ENCODE measurements around the gene DIP2C.
"Not testable (repeated sequence)": the region's sequence is repeated elsewhere in the genome, so short reads cannot be mapped to it uniquely, and the experiment has no call there.

Gene DIP2C

DNA sequence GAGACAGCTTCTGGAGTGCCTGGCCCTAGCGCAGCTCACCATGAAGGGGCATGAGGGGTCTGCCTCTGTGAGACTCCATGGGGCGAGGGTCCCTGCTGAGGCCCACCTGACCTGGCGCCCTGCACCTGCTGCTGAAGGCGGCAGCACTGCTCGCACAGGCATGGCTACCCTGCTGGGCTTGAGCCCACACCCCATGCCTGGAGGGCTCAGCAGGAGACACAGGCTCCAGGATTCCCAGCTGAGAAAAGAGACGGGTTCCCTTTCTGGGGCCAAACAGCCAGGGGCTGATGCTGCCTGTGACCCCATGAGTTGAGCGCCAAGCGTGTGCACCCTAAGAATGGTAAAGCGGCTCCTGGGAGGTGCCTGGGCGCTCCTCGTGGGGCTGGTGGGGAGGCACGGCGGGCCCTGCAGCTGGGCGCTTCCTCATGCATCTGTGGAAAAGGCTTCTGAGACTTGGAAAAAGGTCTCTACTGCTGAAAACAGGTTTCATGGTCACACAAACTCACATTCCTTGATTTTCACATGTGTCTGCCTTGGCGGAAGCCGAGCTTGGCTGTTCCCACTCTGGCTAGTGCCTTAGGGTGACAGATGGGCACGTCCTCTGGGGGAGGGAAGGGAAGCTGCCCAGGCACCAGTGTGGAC lies 320.8 kb downstream of the DIP2C start:
- no peak for DNase-seq

GRCh38 chr10:368107-368506 lies 321.4 kb downstream of the DIP2C start:
- not testable (repeated sequence) for DNase-seq

DNA sequence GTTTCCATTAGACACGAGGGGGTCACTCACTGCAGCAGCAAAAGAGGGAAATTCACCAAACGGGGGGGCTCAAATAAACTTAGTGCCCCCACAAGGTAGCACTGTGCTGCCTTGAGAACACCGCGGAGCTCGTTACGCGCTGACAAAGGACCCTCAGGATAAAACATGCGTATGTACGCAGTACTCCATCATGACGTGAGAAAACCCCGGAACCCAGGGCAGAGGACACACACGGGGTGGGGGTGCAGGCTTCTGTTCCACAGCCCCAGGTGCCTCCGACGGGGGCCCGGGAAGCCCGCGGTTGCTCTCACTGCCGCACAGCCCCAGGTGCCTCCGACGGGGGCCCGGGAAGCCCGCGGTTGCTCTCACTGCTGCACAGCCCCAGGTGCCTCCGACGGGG lies 321.8 kb downstream of the DIP2C start:
- DNase-seq, result no peak

- no peak for DNase-seq
Measured at GRCh38 chr10:366186-366585, 323.3 kb downstream of the DIP2C start.

GRCh38 chr10:364267-364775 lies 325.1 kb downstream of the DIP2C start:
- no peak for DNase-seq

DNA sequence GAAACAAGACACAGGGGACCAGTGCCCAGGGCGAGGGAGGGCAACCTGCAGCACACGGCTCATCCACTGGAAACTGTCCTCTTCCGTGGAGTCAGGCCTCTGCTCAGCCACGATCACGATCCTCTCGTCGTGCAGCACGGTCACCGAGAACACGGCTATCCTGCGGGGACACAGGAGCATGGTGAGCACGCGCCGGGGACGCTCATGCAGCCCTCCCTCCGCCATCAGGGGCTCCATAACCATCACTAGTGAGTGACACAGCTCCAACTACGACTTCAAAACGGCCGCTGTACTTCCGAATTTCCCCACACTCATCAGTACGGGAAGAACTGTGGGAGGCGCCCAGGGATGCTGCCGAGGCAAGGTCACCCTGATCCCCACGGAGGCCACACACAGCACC lies 326.3 kb downstream of the DIP2C start:
- DNase-seq, result no peak

- no peak for DNase-seq
Measured at GRCh38 chr10:361203-362081, 328.0 kb downstream of the DIP2C start.

DNA sequence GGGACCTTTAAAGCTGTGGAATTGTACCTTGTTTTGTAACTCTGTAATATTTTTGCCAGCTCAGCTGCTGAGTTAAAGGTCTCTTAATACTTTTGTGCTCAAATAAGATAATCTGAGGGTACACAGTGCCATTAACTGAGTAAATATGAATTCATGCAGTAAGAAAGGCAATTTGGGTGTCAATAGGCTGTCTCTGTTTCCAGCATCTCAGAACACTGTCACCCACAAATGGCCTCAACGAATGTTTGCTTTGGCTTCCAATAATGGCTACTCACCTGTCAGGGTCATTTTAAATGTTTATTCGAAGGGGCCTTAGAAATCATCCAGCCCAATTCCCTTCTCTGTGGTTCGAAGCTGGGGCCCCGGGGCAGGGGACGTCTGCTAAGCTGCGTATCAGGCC lies 328.8 kb downstream of the DIP2C start:
- DNase-seq, result no peak

- no peak for DNase-seq
Measured at GRCh38 chr10:359762-360161, 329.7 kb downstream of the DIP2C start.

- DNase-seq, result no peak
Measured at GRCh38 chr10:359093-359492, 330.4 kb downstream of the DIP2C start.

DNA sequence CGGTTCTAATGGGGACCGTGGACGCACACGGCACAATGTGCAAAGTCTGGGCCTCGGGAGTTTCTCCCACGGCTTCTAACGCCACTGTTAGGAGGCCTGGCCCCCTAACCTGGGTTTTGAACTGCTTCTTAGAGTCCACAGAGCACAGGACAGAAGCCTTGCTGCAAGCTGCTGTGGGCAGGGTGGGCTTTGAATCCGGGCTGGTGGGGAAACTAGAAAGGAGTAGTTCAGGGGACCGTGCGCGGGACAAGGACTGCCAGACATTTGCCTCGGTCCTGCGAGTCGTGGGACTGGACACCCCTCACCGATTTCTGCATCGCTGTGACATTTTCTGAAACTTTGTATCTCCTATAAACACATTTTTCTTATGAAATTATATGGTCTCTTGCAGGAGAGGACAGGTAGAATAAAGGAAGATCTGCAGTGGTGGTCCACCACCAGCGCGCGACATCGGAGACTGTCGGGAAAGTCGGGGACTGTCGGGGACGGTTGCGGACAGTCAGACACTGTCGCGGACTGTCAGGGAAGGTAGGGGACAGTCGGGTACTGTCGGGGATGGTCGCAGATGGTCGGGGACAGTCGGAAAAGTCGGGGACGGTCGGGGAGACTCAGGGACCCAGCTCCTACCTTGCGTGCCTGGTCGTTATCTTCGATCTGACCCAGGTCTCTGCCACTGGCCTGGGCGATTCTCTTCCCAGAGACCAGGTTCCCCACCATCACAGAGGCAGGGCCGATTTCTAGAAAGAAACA lies 332.1 kb downstream of the DIP2C start:
- no peak for DNase-seq

DNA sequence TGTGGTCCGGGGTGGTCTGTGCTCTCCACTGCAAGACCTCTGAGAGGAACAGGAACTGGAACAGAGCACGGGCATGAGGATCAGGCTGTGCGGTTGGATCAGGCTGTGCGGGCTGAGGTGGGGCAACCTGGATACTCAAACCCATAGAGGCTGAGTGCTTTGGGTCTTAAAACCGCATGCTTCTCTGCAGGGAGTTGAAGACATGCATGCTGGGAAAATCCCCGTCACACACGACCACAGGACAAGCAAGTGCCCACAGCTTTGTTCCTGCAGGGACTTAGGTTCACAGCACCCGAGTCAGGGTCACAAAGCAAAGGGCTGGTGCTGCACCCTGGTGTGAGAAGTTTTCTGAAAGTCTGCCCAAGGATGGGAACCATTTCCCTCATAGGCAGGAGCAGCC lies 333.0 kb downstream of the DIP2C start:
- peak in 1 of 5 experiments; percentile 28 for DNase-seq

GRCh38 chr10:354901-355617 lies 334.4 kb downstream of the DIP2C start:
- no peak for DNase-seq

DNA sequence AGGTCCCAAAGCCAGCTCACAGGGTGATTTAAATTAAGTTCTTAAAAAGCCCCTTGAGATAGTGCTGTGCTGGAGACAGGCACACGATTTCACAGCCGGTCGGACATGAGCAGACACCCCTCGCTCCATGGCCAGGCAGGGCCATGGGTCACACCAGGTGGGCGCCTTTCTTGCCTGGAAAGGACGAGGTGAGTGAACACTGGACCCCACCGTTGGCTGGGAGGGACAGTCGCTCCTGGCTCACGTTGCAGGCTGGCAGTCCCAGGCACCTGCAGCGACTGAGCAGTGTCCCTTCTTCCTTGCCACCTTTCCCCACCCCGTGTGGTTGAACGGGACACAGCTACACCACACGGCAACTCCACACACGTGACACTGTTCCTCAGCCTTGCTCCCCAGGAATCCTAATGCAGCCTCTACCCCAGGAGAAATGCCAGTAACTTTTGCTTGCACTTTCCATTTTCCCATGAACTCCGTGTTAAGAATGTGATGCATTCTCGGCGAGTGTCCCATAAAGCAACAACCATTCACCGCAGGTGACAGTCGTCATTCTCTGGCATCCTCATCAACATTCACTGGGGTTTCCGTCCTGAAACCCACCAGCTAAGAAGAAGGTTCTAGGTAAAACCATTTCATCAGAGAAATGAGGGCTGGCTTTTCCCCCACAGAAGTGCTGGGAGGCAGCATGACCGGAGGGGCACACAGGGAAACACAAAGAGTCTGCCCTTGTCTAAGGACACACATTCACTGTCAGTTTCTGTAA lies 336.8 kb downstream of the DIP2C start:
- no peak for DNase-seq

- peak in 1 of 5 experiments; percentile 65 for DNase-seq
Measured at GRCh38 chr10:351770-352334, 337.6 kb downstream of the DIP2C start.

DNA sequence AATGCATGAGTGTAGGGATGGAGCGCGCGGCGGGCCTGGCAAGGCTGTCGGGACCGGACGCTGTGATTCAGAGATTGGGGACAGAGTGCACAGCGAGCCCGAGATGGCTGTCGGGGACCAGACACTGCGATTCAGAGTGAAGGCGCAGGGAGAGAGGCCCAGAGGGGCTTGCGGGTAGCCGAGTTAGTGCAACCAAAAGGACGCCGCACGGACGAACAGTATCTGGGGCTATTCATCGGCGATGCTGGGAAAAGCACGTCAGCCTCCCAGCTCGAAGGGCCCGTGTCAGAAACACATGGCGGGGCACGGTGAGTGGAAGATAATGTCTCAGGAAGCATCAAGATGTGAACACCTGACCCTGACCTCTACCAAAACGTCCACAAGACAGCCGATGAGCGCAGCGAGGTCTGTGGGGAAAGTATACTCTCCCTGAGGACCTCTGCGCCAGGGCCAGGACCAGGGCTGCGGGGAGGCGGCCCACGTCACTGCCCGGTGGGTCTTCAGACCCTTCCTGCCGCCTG lies 338.4 kb downstream of the DIP2C start:
- no peak for DNase-seq

- no peak for DNase-seq
Measured at GRCh38 chr10:349081-349480, 340.4 kb downstream of the DIP2C start.

GRCh38 chr10:348456-348855 lies 341.0 kb downstream of the DIP2C start:
- no peak for DNase-seq

DNA sequence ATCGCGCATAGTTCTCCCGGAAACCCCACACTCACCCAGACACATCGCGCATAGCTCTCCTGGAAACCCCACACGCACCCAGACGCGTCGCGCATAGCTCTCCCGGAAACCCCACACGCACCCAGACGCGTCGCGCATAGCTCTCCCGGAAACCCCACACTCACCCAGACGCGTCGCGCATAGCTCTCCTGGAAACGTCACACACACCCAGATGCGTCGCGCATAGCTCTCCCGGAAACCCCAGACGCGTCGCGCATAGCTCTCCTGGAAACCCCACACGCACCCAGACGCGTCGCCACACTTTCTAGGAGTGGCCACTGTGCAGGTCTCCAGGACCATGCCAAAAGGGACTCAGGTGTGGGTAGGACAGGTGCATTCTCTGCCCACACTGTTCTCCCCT lies 341.7 kb downstream of the DIP2C start:
- not testable (repeated sequence) for DNase-seq

- DNase-seq, result not testable (repeated sequence)
Measured at GRCh38 chr10:347190-347589, 342.3 kb downstream of the DIP2C start.

DNA sequence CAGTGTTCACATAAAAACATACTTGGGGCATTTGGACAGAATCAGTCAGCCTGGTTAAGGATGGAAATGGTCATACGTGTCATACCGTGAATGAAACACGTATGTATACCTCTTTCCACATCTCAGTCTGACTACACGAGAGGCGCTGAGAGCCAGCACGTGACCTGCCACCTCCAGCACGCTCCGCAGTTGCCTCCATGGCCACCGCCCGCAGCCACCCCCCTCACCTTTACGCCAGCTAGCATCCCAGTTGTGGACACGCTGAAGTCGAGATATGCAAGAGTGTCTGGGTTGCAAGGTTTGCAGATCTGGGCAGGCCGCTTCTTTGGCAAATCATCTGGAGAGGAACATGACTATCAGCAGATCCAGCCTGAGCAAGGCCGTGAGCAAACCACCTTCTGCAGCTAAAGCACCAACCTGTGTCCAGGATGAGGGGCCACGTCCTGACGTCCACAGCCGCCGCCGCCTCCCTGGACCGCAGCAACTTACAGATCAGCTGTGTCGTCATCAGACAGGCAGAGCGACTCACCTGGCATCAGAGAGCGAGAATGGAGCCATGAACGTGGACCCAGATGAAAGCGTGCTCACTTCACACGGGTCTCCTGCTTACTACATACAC lies 344.8 kb downstream of the DIP2C start:
- no peak for DNase-seq

Data from T-helper 2 cell (primary cell).